ENCODE data around the gene LRPAP1.
"Not testable (repeated sequence)": the region's sequence is repeated elsewhere in the genome, so short reads cannot be mapped to it uniquely, and the experiment has no call there.

Gene LRPAP1

DNA sequence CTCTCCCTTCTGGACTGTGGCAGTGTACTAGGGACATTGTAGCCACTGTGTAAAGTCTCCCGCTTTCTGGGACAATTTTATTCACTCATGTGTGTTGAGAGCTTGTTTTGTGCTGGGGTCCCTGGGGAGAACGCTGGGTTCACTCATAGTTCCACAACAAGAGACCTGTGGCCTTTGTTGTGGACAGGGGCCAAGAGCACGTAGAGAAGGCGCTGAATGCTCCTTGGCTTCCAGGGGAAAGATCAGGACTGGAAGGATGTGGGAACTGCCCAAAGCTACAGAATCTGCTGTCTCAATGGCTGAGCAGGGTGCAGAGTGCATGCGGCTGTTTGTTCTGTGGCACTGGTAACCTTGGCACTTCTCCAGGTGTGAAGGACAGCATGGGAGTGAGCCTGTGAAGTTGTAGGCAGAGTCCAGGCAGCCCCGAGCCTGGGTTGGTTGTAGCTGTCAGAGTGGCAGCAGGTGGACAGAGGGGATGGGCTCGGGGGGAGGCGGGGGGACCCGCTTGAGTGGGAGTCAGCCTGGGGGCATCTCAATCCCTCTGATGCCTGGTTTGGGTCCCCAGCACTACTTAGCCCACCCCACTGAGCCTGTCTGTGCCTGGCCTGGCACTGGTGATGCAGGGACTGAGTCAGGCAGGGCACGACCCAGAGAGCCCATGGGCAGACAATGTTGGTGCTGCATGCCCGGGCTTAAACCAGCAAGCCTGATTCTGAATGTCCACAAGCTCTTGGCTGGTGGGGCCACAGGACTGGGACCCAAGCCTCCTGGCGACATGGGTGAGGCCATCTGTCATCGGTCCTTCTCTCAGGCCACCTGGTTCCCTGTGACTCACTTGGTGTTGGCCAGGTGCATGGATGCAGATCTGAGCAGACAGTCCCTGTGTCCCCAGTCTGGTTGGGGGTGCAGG, 27.4 kb upstream of the LRPAP1 start:
- H3K36me3 ChIP-seq (replicated peaks); H3K27me3 ChIP-seq (replicated peaks); H3K4me3 ChIP-seq (ENCODE audit: low read depth, low read length); in situ Hi-C loops (cut with HindIII; ENCODE audit: low pct_ligation_motif_present, low sequenced_read_pairs); H3K27ac ChIP-seq; DNase-seq: not testable (repeated sequence)

DNA sequence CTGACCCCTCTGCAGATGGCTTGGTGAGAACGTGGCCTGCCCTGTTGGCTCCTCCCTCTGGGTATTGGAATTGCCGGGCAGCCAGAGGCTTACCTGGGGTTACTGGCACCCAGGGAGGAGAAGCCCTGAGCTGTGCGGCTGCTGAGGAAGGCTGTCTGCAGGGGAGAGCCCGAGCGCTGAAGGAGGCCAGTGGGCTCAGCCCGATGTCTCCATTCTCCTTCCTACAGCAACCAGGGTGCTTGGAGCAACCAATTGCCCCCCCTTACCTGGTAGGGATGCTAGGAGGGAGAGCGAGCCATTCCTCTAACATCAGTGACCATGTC, 26.3 kb upstream of the LRPAP1 start:
- H3K4me3 ChIP-seq (ENCODE audit: low read depth, low read length); H3K36me3 ChIP-seq (replicated peaks); in situ Hi-C loops (cut with HindIII; ENCODE audit: low pct_ligation_motif_present, low sequenced_read_pairs); DNase-seq; H3K27ac ChIP-seq; H3K27me3 ChIP-seq (replicated peaks): not testable (repeated sequence)

- H3K27me3 ChIP-seq (replicated peaks); H3K4me3 ChIP-seq (ENCODE audit: low read depth, low read length); H3K27ac ChIP-seq; in situ Hi-C loops (cut with HindIII; ENCODE audit: low pct_ligation_motif_present, low sequenced_read_pairs); DNase-seq; H3K36me3 ChIP-seq (replicated peaks): not testable (repeated sequence)
Measured at GRCh38 chr4:3557676-3558513, 25.7 kb upstream of the LRPAP1 start.

GRCh38 chr4:3557088-3557492, 24.9 kb upstream of the LRPAP1 start:
- H3K4me3 ChIP-seq (ENCODE audit: low read depth, low read length); DNase-seq; in situ Hi-C loops (cut with HindIII; ENCODE audit: low pct_ligation_motif_present, low sequenced_read_pairs); H3K27ac ChIP-seq; H3K27me3 ChIP-seq (replicated peaks); H3K36me3 ChIP-seq (replicated peaks): not testable (repeated sequence)

DNA sequence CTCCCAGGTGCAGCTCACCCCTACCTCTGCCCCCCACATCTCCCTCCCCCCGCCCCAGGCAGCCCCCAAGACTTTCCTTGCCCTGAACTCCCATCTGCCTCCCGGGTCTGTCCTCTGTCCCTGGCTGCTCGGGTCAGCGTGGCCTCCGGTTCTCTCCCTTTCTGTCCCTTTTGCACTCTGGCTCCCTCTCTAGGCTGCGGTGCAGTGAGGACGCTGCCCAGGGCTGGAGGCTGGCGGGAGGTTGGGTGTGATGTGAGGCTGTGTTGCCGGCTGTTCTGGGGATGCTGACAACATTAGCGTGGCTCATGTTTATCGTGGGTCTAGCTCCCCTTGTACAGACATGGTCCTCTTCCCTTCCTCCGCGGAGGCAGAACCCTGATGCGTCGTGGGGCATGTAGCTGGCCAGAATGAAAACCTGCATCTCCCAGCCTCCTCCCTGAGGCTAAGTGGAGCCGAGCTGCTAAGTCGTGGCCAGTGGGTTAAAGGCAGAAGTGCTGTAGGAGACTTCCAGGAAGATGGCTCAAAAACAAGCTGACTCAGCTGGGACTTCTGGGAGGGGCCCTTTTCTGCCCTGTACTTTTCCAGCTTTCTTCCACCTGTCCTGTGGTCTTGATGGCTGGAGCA, 24.1 kb upstream of the LRPAP1 start:
- H3K4me3 ChIP-seq (ENCODE audit: low read depth, low read length); H3K27ac ChIP-seq; H3K27me3 ChIP-seq (replicated peaks); DNase-seq; in situ Hi-C loops (cut with HindIII; ENCODE audit: low pct_ligation_motif_present, low sequenced_read_pairs); H3K36me3 ChIP-seq (replicated peaks): not testable (repeated sequence)

DNA sequence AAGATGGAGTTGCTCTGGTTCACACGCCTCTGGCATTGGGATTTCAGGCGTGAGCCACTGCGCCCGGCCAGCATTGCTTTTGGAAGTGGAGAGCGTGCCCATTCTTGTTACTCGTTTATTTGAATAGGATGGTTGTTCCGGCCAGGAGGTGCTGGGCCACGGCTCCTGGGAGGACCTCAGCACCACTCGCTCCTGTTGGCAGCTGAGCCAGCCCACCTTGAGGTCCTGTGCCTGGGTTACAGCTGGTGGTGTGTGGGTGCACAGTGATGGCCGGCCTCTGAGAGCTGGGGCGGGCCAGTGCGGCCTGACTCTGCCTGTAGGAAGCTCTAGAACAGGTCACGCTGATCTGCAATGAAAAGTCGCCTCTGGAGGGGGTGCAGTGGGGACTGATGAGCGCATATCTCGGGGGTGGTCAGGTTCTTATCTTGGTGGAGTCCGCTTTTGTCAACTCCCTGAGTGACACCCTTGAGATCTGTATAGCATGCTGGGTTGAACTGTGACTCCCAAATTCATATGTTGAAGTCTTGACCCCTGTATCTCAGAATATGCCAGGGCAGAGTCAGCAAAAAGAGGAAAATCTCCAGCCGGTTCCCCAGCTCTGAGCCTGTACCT, 23.3 kb upstream of the LRPAP1 start:
- H3K27ac ChIP-seq; H3K36me3 ChIP-seq (replicated peaks); H3K4me3 ChIP-seq (ENCODE audit: low read depth, low read length); H3K27me3 ChIP-seq (replicated peaks); in situ Hi-C loops (cut with HindIII; ENCODE audit: low pct_ligation_motif_present, low sequenced_read_pairs); DNase-seq: not testable (repeated sequence)

GRCh38 chr4:3551366-3551765, 19.1 kb upstream of the LRPAP1 start:
- DNase-seq; in situ Hi-C loops (cut with HindIII; ENCODE audit: low pct_ligation_motif_present, low sequenced_read_pairs); H3K4me3 ChIP-seq (ENCODE audit: low read depth, low read length); H3K27ac ChIP-seq; H3K36me3 ChIP-seq (replicated peaks); H3K27me3 ChIP-seq (replicated peaks): not testable (repeated sequence)

DNA sequence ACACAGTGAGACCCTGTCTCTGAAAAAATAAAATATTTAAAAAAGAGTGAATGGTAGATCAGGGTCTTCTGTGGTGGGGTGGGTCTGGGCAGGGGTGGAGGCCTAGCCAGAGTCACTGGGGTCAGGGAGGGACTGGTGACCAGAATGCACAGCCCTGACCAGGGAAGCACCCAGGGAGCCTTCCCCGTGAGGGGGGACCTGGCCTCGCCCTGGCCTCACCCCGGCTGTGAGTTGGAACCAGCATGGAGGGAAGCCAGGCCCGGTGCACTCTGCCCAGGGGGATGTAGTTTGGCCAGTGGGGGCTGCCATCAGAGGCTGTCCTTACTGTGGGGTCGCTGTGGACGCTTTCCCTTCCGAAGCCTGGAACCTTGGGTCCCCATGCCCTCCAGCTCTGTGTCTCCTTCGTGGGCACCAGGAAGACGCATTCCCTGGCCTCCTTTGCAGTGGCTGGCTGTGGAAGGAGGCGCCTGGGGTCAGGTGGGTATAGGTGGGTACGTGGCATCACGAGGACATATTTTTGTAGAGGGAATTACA, 18.6 kb upstream of the LRPAP1 start:
- DNase-seq; H3K27ac ChIP-seq; H3K36me3 ChIP-seq (replicated peaks); H3K4me3 ChIP-seq (ENCODE audit: low read depth, low read length); in situ Hi-C loops (cut with HindIII; ENCODE audit: low pct_ligation_motif_present, low sequenced_read_pairs); H3K27me3 ChIP-seq (replicated peaks): not testable (repeated sequence)

- H3K27ac ChIP-seq; DNase-seq; H3K36me3 ChIP-seq (replicated peaks); H3K4me3 ChIP-seq (ENCODE audit: low read depth, low read length); H3K27me3 ChIP-seq (replicated peaks); in situ Hi-C loops (cut with HindIII; ENCODE audit: low pct_ligation_motif_present, low sequenced_read_pairs): not testable (repeated sequence)
Measured at GRCh38 chr4:3550041-3550440, 17.8 kb upstream of the LRPAP1 start.

GRCh38 chr4:3549694-3550001, 17.4 kb upstream of the LRPAP1 start:
- H3K36me3 ChIP-seq (replicated peaks); DNase-seq; H3K4me3 ChIP-seq (ENCODE audit: low read depth, low read length); H3K27me3 ChIP-seq (replicated peaks); H3K27ac ChIP-seq; in situ Hi-C loops (cut with HindIII; ENCODE audit: low pct_ligation_motif_present, low sequenced_read_pairs): not testable (repeated sequence)

DNA sequence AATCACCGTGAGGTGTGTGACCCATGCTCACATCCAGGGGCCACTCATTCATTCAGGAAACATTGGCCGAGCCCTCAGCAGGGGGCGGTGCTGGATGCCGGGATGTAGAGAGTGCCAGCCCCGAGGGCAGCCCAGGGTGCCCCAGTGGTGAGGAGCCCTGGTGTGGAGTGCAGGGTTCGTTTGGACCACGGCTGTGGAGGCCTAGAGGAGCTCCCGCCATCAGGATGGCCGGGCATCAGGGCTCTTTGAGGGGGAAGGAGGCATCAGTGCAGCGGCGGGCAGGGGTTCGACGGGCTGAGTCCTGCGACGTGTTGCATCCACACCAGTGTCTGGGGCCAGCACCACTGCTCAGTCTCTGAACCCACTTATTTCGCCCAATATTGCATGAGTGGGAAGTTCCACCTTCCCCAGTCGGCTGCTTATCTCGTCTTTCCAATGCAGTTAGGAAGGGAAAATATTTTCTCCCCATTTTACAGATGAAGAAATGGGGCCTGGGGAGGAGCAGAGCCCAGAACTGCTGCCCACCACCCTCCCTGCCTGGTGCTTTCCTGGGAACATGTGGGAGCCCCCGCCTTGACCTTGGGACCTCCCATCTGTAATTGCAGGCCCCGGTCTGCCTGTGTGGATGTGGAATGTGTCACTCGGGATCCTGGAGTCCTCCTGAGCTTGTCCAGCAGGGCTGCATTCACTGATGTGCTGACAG, 16.9 kb upstream of the LRPAP1 start:
- in situ Hi-C loops (cut with HindIII; ENCODE audit: low pct_ligation_motif_present, low sequenced_read_pairs), result not testable (repeated sequence)

GRCh38 chr4:3546721-3547120, 14.5 kb upstream of the LRPAP1 start:
- H3K4me3 ChIP-seq (ENCODE audit: low read depth, low read length); in situ Hi-C loops (cut with HindIII; ENCODE audit: low pct_ligation_motif_present, low sequenced_read_pairs); H3K36me3 ChIP-seq (replicated peaks); H3K27me3 ChIP-seq (replicated peaks); DNase-seq; H3K27ac ChIP-seq: not testable (repeated sequence)

More for the DNA sequence above, 16.9 kb upstream of the LRPAP1 start:
- not testable (repeated sequence) for H3K36me3 ChIP-seq (replicated peaks); H3K27ac ChIP-seq; H3K4me3 ChIP-seq (ENCODE audit: low read depth, low read length); DNase-seq; H3K27me3 ChIP-seq (replicated peaks)

- in situ Hi-C loops (cut with HindIII; ENCODE audit: low pct_ligation_motif_present, low sequenced_read_pairs); H3K27me3 ChIP-seq (replicated peaks); H3K4me3 ChIP-seq (ENCODE audit: low read depth, low read length); DNase-seq; H3K27ac ChIP-seq; H3K36me3 ChIP-seq (replicated peaks): not testable (repeated sequence)
Measured at GRCh38 chr4:3545351-3545750, 13.1 kb upstream of the LRPAP1 start.
